KMS-11 (cell line): ENCODE data around the gene CCDC33.

Source experiments
- H2AFZ ChIP-seq: fragments of 200-600 bp; sonication (generic); 2 replicates; pipeline ENCODE4 v1.6.1; 2016; ENCODE audit warnings: antibody characterized with exemption, mixed run types, low read depth
- H3K27ac ChIP-seq: fragments of 200-600 bp; sonication (generic); 2 replicates; pipeline ENCODE4 v1.6.1; 2016; ENCODE audit warnings: mild to moderate bottlenecking, mixed run types
- H3K27me3 ChIP-seq: fragments of 200-600 bp; sonication (generic); 2 replicates; pipeline ENCODE4 v1.6.1; 2017; ENCODE audit warnings: mild to moderate bottlenecking, low read depth, mixed run types, moderate library complexity; ENCODE audit not compliant: insufficient read depth
- H3K36me3 ChIP-seq: fragments of 200-600 bp; sonication (generic); 2 replicates; pipeline ENCODE4 v1.6.1; 2017; ENCODE audit warnings: mild to moderate bottlenecking, mixed run types; ENCODE audit not compliant: insufficient read depth
- H3K4me1 ChIP-seq: fragments of 200-600 bp; sonication (generic); 2 replicates; pipeline ENCODE4 v1.6.1; 2016; ENCODE audit warnings: mild to moderate bottlenecking, low read depth, mixed run types; ENCODE audit not compliant: poor library complexity, severe bottlenecking
- H3K4me2 ChIP-seq: fragments of 200-600 bp; sonication (generic); 2 replicates; pipeline ENCODE4 v1.7.0; 2016; ENCODE audit warnings: mild to moderate bottlenecking, mixed run types
- H3K4me3 ChIP-seq: fragments of 200-600 bp; sonication (generic); IDR thresholded peaks from 2 replicates; pipeline ENCODE4 v1.6.1; 2017; ENCODE audit warnings: low read depth, low read length, mixed read lengths; ENCODE audit not compliant: insufficient read depth
- H3K79me2 ChIP-seq: fragments of 200-600 bp; sonication (generic); 2 replicates; pipeline ENCODE4 v1.6.1; 2016; ENCODE audit warnings: low read depth, mixed run types; ENCODE audit not compliant: insufficient read depth
- H3K9ac ChIP-seq: fragments of 200-600 bp; sonication (generic); 2 replicates; pipeline ENCODE4 v1.6.1; 2016; ENCODE audit warnings: mild to moderate bottlenecking, mixed run types
- H4K20me1 ChIP-seq: fragments of 200-600 bp; sonication (generic); 2 replicates; pipeline ENCODE4 v1.6.1; 2016; ENCODE audit warnings: mild to moderate bottlenecking, mixed run types; ENCODE audit not compliant: insufficient read depth
- TF ChIP-seq, protein P1 (sequence below): fragments of 200-600 bp; sonication (generic); conservative IDR thresholded peaks from 2 replicates; pipeline ENCODE4 v1.6.1; 2017; ENCODE audit warnings: low read depth, mild to moderate bottlenecking, antibody characterized with exemption, low read length, moderate library complexity, mixed read lengths

Gene CCDC33

DNA sequence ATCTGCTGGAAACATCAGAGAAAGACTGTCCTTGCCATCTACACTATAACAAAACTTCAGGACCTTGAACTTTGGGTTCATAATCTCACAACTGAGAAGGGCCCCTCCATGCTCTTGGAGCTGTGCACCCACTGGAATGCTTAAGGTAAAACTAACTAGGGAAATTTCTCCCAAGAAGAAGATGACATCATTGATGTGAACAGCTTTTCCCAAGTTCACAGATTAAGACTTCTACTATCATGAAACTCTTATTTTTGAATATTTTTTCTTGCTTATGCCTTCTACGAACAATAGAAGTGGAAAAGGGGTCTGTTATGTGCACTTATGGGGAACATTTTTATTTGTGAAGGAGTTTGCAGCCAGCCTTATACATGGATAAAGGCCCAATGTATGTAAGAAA is 126.4 kb downstream of the CCDC33 start:
- no peak overlapping the region for H3K9ac ChIP-seq
- no peak overlapping the region for H3K4me2 ChIP-seq
- TF ChIP-seq, protein P1, sequence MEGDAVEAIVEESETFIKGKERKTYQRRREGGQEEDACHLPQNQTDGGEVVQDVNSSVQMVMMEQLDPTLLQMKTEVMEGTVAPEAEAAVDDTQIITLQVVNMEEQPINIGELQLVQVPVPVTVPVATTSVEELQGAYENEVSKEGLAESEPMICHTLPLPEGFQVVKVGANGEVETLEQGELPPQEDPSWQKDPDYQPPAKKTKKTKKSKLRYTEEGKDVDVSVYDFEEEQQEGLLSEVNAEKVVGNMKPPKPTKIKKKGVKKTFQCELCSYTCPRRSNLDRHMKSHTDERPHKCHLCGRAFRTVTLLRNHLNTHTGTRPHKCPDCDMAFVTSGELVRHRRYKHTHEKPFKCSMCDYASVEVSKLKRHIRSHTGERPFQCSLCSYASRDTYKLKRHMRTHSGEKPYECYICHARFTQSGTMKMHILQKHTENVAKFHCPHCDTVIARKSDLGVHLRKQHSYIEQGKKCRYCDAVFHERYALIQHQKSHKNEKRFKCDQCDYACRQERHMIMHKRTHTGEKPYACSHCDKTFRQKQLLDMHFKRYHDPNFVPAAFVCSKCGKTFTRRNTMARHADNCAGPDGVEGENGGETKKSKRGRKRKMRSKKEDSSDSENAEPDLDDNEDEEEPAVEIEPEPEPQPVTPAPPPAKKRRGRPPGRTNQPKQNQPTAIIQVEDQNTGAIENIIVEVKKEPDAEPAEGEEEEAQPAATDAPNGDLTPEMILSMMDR, result no peak
- no peak overlapping the region for H3K27ac ChIP-seq
- no peaks in the 10 kb centered on the region for H3K4me1 ChIP-seq
- H3K27me3 ChIP-seq, result no peaks in the 10 kb centered on the region; the same call in 1 of the 2 replicates
- H3K36me3 ChIP-seq, result no peaks in the 10 kb centered on the region
- H3K79me2 ChIP-seq, result no peaks in the 10 kb centered on the region
- no peak overlapping the region for H3K4me3 ChIP-seq
- H2AFZ ChIP-seq, result no peak overlapping the region
- H4K20me1 ChIP-seq, result no peaks in the 10 kb centered on the region

DNA sequence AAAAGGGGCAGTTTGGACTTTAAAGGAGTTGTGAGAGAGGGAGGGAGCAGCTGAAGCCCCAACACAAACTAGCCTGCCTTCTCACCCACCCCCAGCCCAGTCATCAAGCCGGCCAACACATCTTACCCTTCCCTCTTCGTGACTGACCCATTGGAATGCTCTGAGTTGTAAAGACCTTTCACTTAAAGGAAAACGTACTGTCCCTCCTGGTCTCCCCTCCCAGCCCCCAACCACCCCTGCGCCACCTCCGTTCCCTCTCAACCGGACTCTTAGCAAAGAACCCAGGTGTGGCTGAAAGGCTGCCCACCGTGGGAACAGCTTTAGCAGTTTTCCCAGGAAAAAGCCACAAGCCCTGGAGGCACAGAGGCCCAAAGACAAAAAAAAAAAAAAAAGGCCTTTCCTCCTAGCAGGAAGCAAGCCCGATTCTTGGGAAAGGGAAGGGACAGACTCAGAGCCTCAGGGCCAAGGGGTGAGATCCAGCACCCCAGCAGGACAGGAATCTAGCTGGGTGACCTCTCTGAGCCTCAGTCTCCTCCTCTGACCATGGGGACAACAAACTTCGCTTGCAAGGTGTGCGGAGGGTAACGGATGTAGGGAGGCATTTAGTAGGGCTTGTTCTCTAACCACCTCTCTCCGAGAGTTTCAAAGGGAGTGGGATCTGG is 128.9 kb downstream of the CCDC33 start:
- no peak overlapping the region for H2AFZ ChIP-seq
- H3K27me3 ChIP-seq, result no peaks in the 10 kb centered on the region; the same call in 1 of the 2 replicates
- TF ChIP-seq, protein P1, result no peak
- no peak overlapping the region for H3K9ac ChIP-seq
- no peak overlapping the region for H3K4me2 ChIP-seq
- H3K36me3 ChIP-seq, result no peaks in the 10 kb centered on the region
- H3K27ac ChIP-seq, result no peak overlapping the region
- no peaks in the 10 kb centered on the region for H4K20me1 ChIP-seq
- no peak overlapping the region for H3K4me3 ChIP-seq
- H3K79me2 ChIP-seq, result no peaks in the 10 kb centered on the region
- H3K4me1 ChIP-seq, result no peaks in the 10 kb centered on the region

DNA sequence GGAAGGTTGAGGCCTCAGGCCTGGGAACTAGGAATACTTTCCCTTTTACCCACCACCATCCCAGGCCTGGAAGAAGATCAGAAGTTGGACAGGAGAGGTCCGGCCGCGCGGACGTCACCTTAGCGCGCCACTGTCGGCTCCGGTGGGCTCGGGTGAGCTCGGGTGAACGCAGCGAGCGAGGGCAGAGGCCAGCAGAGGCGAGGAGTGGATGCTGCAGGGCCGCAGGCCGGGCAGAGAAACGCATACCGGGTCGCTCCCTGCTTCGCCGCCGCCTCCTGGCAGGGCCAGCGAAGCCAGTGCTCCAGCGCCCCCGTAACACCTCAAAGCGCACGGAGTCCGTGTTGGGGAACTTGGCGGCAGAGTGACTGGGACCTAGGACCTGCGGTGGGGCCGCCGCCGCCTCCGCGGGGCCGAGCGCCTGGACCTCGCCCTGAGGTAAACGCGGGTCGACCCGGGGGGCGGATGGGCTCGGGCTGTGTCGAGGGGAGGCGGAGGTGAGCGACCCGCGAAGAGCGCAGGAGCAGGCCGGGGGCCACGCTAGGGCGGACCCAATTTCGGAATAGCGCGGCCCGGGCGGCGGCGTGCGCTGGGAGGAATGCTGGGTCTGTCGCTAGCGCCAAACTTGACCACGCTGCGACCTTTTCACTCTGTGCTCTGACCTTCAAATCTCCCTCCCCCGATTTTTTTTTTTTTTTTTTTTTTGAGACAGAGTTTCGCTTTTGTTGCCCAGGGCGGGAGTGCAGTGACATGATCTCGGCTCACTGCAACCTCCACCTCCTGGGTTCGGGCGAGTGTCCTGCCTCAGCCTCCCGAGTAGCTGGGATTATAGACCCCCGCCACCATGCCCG is 129.7 kb downstream of the CCDC33 start:
- H4K20me1 ChIP-seq, result no peaks in the 10 kb centered on the region
- no peak overlapping the region for H3K9ac ChIP-seq
- H3K27me3 ChIP-seq, result peaks cover 6% of the 10 kb centered on the region; the same call in 1 of the 2 replicates
- TF ChIP-seq, protein P1, result no peak
- no peak overlapping the region for H3K4me3 ChIP-seq
- H2AFZ ChIP-seq, result no peak overlapping the region
- H3K4me1 ChIP-seq, result no peaks in the 10 kb centered on the region
- H3K4me2 ChIP-seq, result no peak overlapping the region
- no peaks in the 10 kb centered on the region for H3K36me3 ChIP-seq
- no peak overlapping the region for H3K27ac ChIP-seq
- no peaks in the 10 kb centered on the region for H3K79me2 ChIP-seq

DNA sequence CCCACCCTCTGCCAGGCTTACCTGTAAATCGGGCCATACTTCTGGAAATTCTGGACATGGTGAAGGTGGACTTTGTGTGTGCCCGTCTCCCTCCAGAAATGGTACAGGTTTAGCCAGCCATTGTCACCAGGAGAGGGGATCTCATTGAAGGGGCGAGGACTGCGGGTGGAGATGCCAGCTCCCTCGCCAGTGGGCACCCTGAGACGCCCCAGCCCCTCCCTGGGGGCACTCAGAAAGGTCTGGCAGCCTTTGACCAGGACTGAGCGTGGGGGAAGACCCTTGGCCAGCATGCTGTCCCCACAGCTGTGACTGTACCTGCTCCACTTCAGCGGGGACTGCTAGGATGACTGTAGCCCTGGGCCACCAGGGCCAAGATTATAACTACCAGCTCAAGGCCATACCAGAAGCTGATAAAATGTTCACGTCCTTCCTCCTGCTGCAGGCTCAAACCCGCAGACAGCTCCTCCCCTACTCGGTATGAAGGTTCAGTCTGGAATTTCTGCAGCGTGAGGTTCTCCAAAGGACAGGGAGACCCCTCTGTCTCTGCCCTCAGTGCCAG is 131.2 kb downstream of the CCDC33 start, which contains the start of gene CYP11A1:
Gene CYP11A1 (minus strand): TSS at position 351 of the 559 bp plus-strand sequence. CDS start 61 bp downstream, at position 290.
- H2AFZ ChIP-seq, result no peak within 1 kb of the TSS
- H3K79me2 ChIP-seq, result no peaks in the 10 kb centered on the region
- H3K9ac ChIP-seq, result no peak within 1 kb of the TSS
- no peak within 1 kb of the TSS for H3K4me2 ChIP-seq
- H3K36me3 ChIP-seq, result no peaks in the 10 kb centered on the region
- TF ChIP-seq, protein P1, result no peak
- no peak within 1 kb of the TSS for H3K4me3 ChIP-seq
- no peak within 1 kb of the TSS for H3K27ac ChIP-seq
- H4K20me1 ChIP-seq, result no peaks in the 10 kb centered on the region
- peaks cover 12% of the 10 kb centered on the region; the same call in 1 of the 2 replicates for H3K27me3 ChIP-seq
- no peaks in the 10 kb centered on the region for H3K4me1 ChIP-seq
